Thyroid gland (tissue), 4 donors: ENCODE measurements around the gene MMP10. TPM values are rescaled to one million over a fixed set of nuclear protein-coding genes. Genes with fewer than 3 reads are reported as not detected.

Experiments
- DNase-seq, 2 donors: peaks; one replicate each; pipeline ENCODE4 v3.0.0-alpha.2; 2019
- H3K27ac ChIP-seq, 3 donors: fragments of 200-600 bp; sonication (generic); 1 replicate in 2 of 3; 2 replicates in 1 of 3; pipeline ENCODE4 v1.5.1; 2016 to 2019; ENCODE audit warnings: mild to moderate bottlenecking in 1 of 3, moderate library complexity in 1 of 3
- H3K27me3 ChIP-seq: fragments of 200-600 bp; sonication (generic); one replicate; pipeline ENCODE4 v1.5.1; 2019
- H3K36me3 ChIP-seq, 2 donors: fragments of 200-600 bp; sonication (generic); one replicate each; pipeline ENCODE4 v1.5.1; 2016 to 2019
- H3K4me1 ChIP-seq, 2 donors: fragments of 200-600 bp; sonication (generic); one replicate each; pipeline ENCODE4 v1.5.1; 2017 to 2019
- H3K4me3 ChIP-seq, 3 donors: fragments of 200-600 bp; sonication (generic); replicated peaks in 1 of 3; 1 replicate in 2 of 3; 2 replicates in 1 of 3; pipeline ENCODE4 v1.5.1; 2016; ENCODE audit warnings: mild to moderate bottlenecking in 1 of 3
- H3K9me3 ChIP-seq: fragments of 200-600 bp; sonication (generic); one replicate; pipeline ENCODE4 v1.5.1; 2017
- POLR2A ChIP-seq, 2 donors: fragments of 450-650 bp; IDR thresholded peaks; one replicate each; pipeline ENCODE4 v1.6.1; 2017; ENCODE audit warnings: antibody characterized with exemption in 2 of 2, mild to moderate bottlenecking in 2 of 2, moderate library complexity in 1 of 2
- WGBS, 2 donors: methylation state at CpG; one replicate each; pipeline ENCODE4 v1.1.5; 2017; 5-methylcytosine and 5-hydroxymethylcytosine counted together
- intact Hi-C: fragments of 100-400 bp; cut with DNase I; formaldehyde crosslinking; loops from one replicate; pipeline ENCODE4 v1.15.1; 2023
- total RNA-seq, 4 donors: library from RNA; depleted of rRNA; stranded (reverse); fragments of >200 nt; gene quantifications; one replicate each; pipeline ENCODE4 v1.2.3, GENCODE V29; 2016
- TF ChIP-seq, protein P1 (sequence below), 6 experiments: fragments of 200-600 bp in 3 of 6; fragments of 450-650 bp in 3 of 6; sonication (generic) in 3 of 6; IDR thresholded peaks; one replicate each; pipeline ENCODE4 v1.5.1; 2016 to 2019; ENCODE audit warnings: antibody characterized with exemption in 6 of 6, mild to moderate bottlenecking in 2 of 6, inconsistent platforms in 1 of 6, moderate library complexity in 1 of 6

The MMP10 gene
- total RNA-seq, 4 donors from 2014 or later = not detected

- no peak overlapping the region for H3K27ac ChIP-seq
- 59 to 67% methylated on average over 2 of the region's 2 CpGs for WGBS, 2 donors
- H3K9me3 ChIP-seq = no peaks in the 10 kb centered on the region
- intact Hi-C loops = no loop called here
- H3K27me3 ChIP-seq = no peaks in the 10 kb centered on the region
- H3K4me1 ChIP-seq = no peaks in the 10 kb centered on the region
- no peaks in the 10 kb centered on the region for H3K36me3 ChIP-seq
- no peak for TF ChIP-seq POLR2A (IDR thresholded peaks at IDR 0.05)
- TF ChIP-seq, protein P1, sequence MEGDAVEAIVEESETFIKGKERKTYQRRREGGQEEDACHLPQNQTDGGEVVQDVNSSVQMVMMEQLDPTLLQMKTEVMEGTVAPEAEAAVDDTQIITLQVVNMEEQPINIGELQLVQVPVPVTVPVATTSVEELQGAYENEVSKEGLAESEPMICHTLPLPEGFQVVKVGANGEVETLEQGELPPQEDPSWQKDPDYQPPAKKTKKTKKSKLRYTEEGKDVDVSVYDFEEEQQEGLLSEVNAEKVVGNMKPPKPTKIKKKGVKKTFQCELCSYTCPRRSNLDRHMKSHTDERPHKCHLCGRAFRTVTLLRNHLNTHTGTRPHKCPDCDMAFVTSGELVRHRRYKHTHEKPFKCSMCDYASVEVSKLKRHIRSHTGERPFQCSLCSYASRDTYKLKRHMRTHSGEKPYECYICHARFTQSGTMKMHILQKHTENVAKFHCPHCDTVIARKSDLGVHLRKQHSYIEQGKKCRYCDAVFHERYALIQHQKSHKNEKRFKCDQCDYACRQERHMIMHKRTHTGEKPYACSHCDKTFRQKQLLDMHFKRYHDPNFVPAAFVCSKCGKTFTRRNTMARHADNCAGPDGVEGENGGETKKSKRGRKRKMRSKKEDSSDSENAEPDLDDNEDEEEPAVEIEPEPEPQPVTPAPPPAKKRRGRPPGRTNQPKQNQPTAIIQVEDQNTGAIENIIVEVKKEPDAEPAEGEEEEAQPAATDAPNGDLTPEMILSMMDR (IDR thresholded peaks at IDR 0.05) = no peak
- no peak overlapping the region for H3K4me3 ChIP-seq
- DNase-seq = no peak
Measured at GRCh38 chr11:102802341-102802740, 21.9 kb upstream of the MMP10 start.

GRCh38 chr11:102800767-102801166 lies 20.3 kb upstream of the MMP10 start:
- intact Hi-C loops = no loop called here
- Histone ChIP-seq H3K36me3 (no peaks in the 10 kb centered on the region), H3K4me3 (no peak overlapping the region), H3K4me1 (no peaks in the 10 kb centered on the region), H3K9me3 (no peaks in the 10 kb centered on the region), H3K27ac (no peak overlapping the region), H3K27me3 (no peaks in the 10 kb centered on the region)
- WGBS, 2 donors = 75 to 78% methylated on average over 4 of the region's 4 CpGs
- no peak for TF ChIP-seq POLR2A (IDR thresholded peaks at IDR 0.05)
- TF ChIP-seq, protein P1 (IDR thresholded peaks at IDR 0.05) = no peak
- DNase-seq = no peak

DNA sequence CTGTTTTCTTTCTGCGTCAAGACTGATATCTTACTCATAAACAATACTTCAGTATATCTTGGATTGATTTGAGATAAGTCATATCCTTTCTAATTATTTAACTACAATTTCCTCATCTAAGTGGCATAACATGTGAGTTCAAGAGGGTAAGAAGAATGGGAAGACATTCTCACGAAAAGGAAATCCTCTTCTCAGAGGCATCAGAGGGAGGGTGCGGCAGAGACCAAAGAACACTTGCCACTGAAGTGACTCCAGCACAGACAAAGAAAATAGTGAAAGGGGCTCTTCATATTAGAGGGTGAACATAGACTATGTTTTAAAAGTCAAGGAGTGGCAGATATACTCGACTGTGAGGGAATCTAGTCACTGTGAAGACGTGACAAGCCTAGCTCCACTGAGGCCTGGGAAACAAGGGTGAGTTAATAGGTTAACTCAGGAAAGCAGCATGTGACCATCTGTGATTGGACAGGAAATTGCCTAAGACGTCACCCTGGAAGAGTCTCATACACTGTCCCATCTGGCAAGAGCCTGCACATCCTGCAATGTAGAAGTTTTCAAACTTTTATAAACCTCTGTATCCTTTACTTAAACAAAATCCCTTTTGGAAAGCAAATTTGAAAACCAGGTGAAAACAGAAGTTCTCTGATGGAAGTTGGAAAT lies 19.4 kb upstream of the MMP10 start:
- 49 to 51% methylated on average over 6 of the region's 6 CpGs for WGBS, 2 donors
- intact Hi-C loops = no loop called here
- Histone ChIP-seq H3K4me1 (no peaks in the 10 kb centered on the region), H3K27ac (no peak overlapping the region), H3K27me3 (no peaks in the 10 kb centered on the region), H3K9me3 (no peaks in the 10 kb centered on the region), H3K36me3 (no peaks in the 10 kb centered on the region), H3K4me3 (no peak overlapping the region)
- TF ChIP-seq, protein P1 (IDR thresholded peaks at IDR 0.05) = no peak
- TF ChIP-seq POLR2A (IDR thresholded peaks at IDR 0.05) = no peak
- DNase-seq = no peak

- intact Hi-C loops = no loop called here
- 83 to 92% methylated on average over 7 of the region's 7 CpGs for WGBS, 2 donors
Measured at GRCh38 chr11:102798012-102798746, 17.8 kb upstream of the MMP10 start, which contains the start of gene MMP1. Gene MMP1, minus strand, starts transcription at chr11:102798160. Its CDS starts 68 bp downstream, at chr11:102798092.

More at GRCh38 chr11:102798012-102798746, 17.8 kb upstream of the MMP10 start, which contains the start of gene MMP1:
- TF ChIP-seq, protein P1 (IDR thresholded peaks at IDR 0.05) = no peak
- TF ChIP-seq POLR2A (IDR thresholded peaks at IDR 0.05) = no peak
- H3K4me3 ChIP-seq = no peak within 1 kb of the TSS
- DNase-seq = no peak
- H3K9me3 ChIP-seq = no peaks in the 10 kb centered on the region
- no peaks in the 10 kb centered on the region for H3K4me1 ChIP-seq
- H3K36me3 ChIP-seq = no peaks in the 10 kb centered on the region
- no peak within 1 kb of the TSS for H3K27ac ChIP-seq
- no peaks in the 10 kb centered on the region for H3K27me3 ChIP-seq
